ENCODE results near the gene CARD18. TPM values are rescaled to one million over a fixed set of nuclear protein-coding genes. Genes with fewer than 3 reads are reported as not detected.

CARD18 gene
- total and polyA plus RNA-seq, 2 of the 13 experiments (the other 11 are each of a cell fraction or from before 2014, with no cell fraction given): not detected

DNA sequence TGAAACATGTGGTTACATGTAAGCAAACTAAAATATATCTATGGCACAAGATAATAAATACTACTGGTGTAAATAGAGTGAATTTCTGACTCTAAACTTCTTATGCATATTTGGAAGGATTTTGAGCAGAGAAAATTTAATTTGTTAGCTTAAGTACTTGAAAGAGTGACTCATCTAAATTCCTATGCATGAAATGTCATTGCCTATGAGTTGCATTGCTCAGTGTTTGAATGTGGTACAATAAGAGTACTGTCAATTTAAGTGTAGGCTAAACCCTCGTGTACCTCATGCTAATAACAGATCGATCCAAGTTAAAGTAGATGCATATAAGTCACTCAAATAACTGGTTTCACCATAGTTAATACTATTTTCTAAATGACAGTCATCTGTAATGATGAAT, 5.3 kb upstream of the CARD18 start:
- H3K27me3 ChIP-seq (ENCODE audit: control insufficient read depth in 1 of 2, insufficient read depth in 2 of 2, low read length in 2 of 2): no peaks in the 10 kb centered on the region; a peak in 1 of 5 replicates
- ChIA-PET POLR2A (no interaction called here), CTCF (ENCODE audit: low intra/inter-chr PET ratio, low total read pairs) (no interaction called here)
- no peaks in the 10 kb centered on the region for H4K20me1 ChIP-seq (ENCODE audit: insufficient read depth, low read length)
- intact Hi-C loops (cut with micrococcal nuclease; ENCODE audit: unreplicated experiment) (loop anchor here (10.0 kb wide), 1 partner anchor 100 kb away; the partner anchor contains the start of gene CARD16), in situ Hi-C loops (cut with HindIII; ENCODE audit: extremely low pct_ligation_motif_present, low pct_unique_long_range_greater_than_20kb) (no loop called here)
- no peak overlapping the region for H3K4me3 ChIP-seq (replicated peaks in 1 of 3; ENCODE audit: insufficient read depth in 1 of 3, low read depth in 2 of 3, low read length in 3 of 3)
- TF ChIP-seq, protein P1, sequence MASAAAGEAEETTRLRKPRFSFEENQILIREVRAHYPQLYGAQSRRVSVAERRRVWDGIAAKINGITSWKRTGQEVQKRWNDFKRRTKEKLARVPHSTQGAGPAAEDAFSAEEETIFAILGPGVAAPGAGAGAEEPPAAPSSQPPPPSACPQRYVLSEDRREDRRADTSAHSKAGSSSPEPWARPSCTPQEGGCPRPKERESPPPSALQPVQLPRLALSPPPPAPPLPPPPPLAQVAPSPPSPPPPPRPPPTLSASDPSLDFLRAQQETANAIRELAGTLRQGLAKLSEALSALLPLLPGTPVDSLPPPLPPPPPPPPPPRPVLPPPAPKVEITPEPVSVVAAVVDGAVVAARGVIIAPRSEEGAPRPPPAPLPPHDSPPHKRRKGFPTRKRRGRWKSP (CRISPR knock-in tag; IDR thresholded peaks at IDR 0.05): no peak
- TF ChIP-seq TARDBP (CRISPR knock-in tag; IDR thresholded peaks at IDR 0.05) (no peak), ZNF296 (CRISPR knock-in tag; conservative IDR thresholded peaks at IDR 0.05) (no peak), KLF16 (CRISPR knock-in tag; IDR thresholded peaks at IDR 0.05) (no peak), NFE2L2 (IDR thresholded peaks at IDR 0.05; ENCODE audit: low read length) (peak; percentile 36; the same call in 1 of the 2 replicates), ZNF619 (CRISPR knock-in tag; IDR thresholded peaks at IDR 0.05) (no peak), RBAK (CRISPR knock-in tag; IDR thresholded peaks at IDR 0.05) (no peak)
- TF ChIP-seq, protein P2, sequence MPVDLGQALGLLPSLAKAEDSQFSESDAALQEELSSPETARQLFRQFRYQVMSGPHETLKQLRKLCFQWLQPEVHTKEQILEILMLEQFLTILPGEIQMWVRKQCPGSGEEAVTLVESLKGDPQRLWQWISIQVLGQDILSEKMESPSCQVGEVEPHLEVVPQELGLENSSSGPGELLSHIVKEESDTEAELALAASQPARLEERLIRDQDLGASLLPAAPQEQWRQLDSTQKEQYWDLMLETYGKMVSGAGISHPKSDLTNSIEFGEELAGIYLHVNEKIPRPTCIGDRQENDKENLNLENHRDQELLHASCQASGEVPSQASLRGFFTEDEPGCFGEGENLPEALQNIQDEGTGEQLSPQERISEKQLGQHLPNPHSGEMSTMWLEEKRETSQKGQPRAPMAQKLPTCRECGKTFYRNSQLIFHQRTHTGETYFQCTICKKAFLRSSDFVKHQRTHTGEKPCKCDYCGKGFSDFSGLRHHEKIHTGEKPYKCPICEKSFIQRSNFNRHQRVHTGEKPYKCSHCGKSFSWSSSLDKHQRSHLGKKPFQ (CRISPR knock-in tag; IDR thresholded peaks at IDR 0.05; ENCODE audit: insufficient replicate concordance): no peak
- TF ChIP-seq, protein P3, sequence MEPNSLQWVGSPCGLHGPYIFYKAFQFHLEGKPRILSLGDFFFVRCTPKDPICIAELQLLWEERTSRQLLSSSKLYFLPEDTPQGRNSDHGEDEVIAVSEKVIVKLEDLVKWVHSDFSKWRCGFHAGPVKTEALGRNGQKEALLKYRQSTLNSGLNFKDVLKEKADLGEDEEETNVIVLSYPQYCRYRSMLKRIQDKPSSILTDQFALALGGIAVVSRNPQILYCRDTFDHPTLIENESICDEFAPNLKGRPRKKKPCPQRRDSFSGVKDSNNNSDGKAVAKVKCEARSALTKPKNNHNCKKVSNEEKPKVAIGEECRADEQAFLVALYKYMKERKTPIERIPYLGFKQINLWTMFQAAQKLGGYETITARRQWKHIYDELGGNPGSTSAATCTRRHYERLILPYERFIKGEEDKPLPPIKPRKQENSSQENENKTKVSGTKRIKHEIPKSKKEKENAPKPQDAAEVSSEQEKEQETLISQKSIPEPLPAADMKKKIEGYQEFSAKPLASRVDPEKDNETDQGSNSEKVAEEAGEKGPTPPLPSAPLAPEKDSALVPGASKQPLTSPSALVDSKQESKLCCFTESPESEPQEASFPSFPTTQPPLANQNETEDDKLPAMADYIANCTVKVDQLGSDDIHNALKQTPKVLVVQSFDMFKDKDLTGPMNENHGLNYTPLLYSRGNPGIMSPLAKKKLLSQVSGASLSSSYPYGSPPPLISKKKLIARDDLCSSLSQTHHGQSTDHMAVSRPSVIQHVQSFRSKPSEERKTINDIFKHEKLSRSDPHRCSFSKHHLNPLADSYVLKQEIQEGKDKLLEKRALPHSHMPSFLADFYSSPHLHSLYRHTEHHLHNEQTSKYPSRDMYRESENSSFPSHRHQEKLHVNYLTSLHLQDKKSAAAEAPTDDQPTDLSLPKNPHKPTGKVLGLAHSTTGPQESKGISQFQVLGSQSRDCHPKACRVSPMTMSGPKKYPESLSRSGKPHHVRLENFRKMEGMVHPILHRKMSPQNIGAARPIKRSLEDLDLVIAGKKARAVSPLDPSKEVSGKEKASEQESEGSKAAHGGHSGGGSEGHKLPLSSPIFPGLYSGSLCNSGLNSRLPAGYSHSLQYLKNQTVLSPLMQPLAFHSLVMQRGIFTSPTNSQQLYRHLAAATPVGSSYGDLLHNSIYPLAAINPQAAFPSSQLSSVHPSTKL (CRISPR knock-in tag; IDR thresholded peaks at IDR 0.05): 0 out of 2 replicates have a peak, but pooled peaks have one; percentile 10
- TF ChIP-seq, protein P4, sequence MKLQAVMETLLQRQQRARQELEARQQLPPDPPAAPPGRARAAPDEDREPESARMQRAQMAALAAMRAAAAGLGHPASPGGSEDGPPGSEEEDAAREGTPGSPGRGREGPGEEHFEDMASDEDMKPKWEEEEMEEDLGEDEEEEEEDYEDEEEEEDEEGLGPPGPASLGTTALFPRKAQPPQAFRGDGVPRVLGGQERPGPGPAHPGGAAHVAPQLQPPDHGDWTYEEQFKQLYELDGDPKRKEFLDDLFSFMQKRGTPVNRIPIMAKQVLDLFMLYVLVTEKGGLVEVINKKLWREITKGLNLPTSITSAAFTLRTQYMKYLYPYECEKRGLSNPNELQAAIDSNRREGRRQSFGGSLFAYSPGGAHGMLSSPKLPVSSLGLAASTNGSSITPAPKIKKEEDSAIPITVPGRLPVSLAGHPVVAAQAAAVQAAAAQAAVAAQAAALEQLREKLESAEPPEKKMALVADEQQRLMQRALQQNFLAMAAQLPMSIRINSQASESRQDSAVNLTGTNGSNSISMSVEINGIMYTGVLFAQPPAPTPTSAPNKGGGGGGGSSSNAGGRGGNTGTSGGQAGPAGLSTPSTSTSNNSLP (IDR thresholded peaks at IDR 0.05; ENCODE audit: low read depth, low read length): peak; percentile 37; the same call in 1 of the 2 replicates
- TF ChIP-seq, protein P5, sequence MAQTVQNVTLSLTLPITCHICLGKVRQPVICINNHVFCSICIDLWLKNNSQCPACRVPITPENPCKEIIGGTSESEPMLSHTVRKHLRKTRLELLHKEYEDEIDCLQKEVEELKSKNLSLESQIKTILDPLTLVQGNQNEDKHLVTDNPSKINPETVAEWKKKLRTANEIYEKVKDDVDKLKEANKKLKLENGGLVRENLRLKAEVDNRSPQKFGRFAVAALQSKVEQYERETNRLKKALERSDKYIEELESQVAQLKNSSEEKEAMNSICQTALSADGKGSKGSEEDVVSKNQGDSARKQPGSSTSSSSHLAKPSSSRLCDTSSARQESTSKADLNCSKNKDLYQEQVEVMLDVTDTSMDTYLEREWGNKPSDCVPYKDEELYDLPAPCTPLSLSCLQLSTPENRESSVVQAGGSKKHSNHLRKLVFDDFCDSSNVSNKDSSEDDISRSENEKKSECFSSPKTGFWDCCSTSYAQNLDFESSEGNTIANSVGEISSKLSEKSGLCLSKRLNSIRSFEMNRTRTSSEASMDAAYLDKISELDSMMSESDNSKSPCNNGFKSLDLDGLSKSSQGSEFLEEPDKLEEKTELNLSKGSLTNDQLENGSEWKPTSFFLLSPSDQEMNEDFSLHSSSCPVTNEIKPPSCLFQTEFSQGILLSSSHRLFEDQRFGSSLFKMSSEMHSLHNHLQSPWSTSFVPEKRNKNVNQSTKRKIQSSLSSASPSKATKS (CRISPR knock-in tag; IDR thresholded peaks at IDR 0.05): no peak
- H3K4me1 ChIP-seq (ENCODE audit: insufficient read depth, low read length): peaks cover 14% of the 10 kb centered on the region
- H3K79me2 ChIP-seq (ENCODE audit: insufficient read depth, low read length): no peaks in the 10 kb centered on the region
- H3K9me3 ChIP-seq (ENCODE audit: low read length): no peaks in the 10 kb centered on the region
- WGBS (ENCODE audit: low lambda C conversion rate): 5% methylated on average over 2 of the region's 2 CpGs
- H3K4me2 ChIP-seq (ENCODE audit: low read depth, low read length): 0 out of 2 replicates have a peak overlapping the region, but pooled peaks have one; percentile 0
- no peak overlapping the region for H3K27ac ChIP-seq (ENCODE audit: extremely low read length, insufficient read depth, low read length)
- peak; percentile 67 for ATAC-seq
- no peak overlapping the region for H3K9ac ChIP-seq (ENCODE audit: insufficient read depth, low read depth, low read length)
- BruUV-seq (replicated peaks): no TSS peak
- no peaks in the 10 kb centered on the region for H3K36me3 ChIP-seq (replicated peaks in 1 of 2; ENCODE audit: control insufficient read depth in 1 of 2, insufficient read depth in 2 of 2, low read length in 2 of 2)
- H2AFZ ChIP-seq (ENCODE audit: low read length): no peak overlapping the region
- FAIRE-seq: no peak
- peak; percentile 62 for DNase-seq (ENCODE audit: low spot score)

All from HepG2 (cell line).